ENCODE results near the gene TAF4.

DNA sequence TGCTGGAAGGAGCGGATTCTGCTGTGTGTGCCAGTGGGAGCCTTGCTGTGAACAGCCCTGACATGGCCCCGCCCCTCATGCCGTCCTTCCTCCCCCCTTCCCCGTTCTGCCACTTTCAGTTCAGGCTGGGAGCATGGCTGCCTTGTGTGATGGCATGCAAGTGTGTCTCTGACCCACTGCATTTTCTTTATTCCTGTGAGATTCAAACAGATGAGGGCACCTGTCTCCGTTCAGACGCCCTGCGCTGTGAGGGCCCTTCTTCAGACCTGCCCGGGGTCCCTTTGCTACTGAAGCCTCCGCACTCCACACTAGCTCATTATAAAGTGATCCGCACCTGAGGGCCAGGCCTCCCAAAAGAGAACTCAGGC lies 88.3 kb downstream of the TAF4 start:
- TF ChIP-seq, protein P1, sequence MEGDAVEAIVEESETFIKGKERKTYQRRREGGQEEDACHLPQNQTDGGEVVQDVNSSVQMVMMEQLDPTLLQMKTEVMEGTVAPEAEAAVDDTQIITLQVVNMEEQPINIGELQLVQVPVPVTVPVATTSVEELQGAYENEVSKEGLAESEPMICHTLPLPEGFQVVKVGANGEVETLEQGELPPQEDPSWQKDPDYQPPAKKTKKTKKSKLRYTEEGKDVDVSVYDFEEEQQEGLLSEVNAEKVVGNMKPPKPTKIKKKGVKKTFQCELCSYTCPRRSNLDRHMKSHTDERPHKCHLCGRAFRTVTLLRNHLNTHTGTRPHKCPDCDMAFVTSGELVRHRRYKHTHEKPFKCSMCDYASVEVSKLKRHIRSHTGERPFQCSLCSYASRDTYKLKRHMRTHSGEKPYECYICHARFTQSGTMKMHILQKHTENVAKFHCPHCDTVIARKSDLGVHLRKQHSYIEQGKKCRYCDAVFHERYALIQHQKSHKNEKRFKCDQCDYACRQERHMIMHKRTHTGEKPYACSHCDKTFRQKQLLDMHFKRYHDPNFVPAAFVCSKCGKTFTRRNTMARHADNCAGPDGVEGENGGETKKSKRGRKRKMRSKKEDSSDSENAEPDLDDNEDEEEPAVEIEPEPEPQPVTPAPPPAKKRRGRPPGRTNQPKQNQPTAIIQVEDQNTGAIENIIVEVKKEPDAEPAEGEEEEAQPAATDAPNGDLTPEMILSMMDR (IDR thresholded peaks at IDR 0.05 in 4 of 5, conservative IDR thresholded peaks at IDR 0.05 in 1 of 5): no peak
- TF ChIP-seq POLR2A (IDR thresholded peaks at IDR 0.05): no peak

Measured in gastrocnemius medialis (tissue), 4 donors.